HepG2 (cell line): ENCODE data around the gene MRPL9. TPM values are rescaled to one million over a fixed set of nuclear protein-coding genes. Genes with fewer than 3 reads are reported as not detected.

Source experiments
- ATAC-seq: fragments of 200-7000 bp; cut with Tn5 transposase; 3 replicates; pipeline ENCODE4 v1.9.1; 2020; ENCODE audit warnings: mild to moderate bottlenecking, moderate library complexity
- BruUV-seq: library from RNA; stranded (reverse); fragments of 400-500 nt; replicated peaks from 2 replicates; lab custom pipeline; 2021; lab: Mats Ljungman, UMichigan
- CTCF ChIA-PET: fragments of 300-600 bp; formaldehyde crosslinking; extraction: SDS; loops from one replicate; lab custom pipeline; 2021; ENCODE audit warnings: low total read pairs, inconsistent platforms, low intra/inter-chr PET ratio; lab: Yijun Ruan, JAX
- POLR2A ChIA-PET: fragments of 350-600 bp; sonication (Branson Sonifier 250); formaldehyde crosslinking; loops from one replicate; lab custom pipeline; 2020; ENCODE audit warnings: antibody characterized with exemption, inconsistent platforms; lab: Yijun Ruan, JAX
- DNase-seq: peaks from one replicate; pipeline ENCODE4 v3.0.0-alpha.2; 2015; ENCODE audit warnings: low spot score
- FAIRE-seq: peaks from 3 replicates; lab custom pipeline; 2011; peaks lifted over from hg19 to GRCh38; lab: Jason Lieb, UNC
- H2AFZ ChIP-seq: one replicate; pipeline ENCODE4 v1.6.1; 2011; ENCODE audit warnings: low read length, inconsistent platforms
- H3K27ac ChIP-seq: fragments of 300-600 bp; 3 replicates; pipeline ENCODE4 v1.8.0; 2011; ENCODE audit warnings: mixed run types, mild to moderate bottlenecking, mixed read lengths, low read length, inconsistent platforms; ENCODE audit not compliant: insufficient read depth; ENCODE audit errors: extremely low read length
- H3K27me3 ChIP-seq, 2 experiments: fragments of 200-600 bp in 1 of 2; 2 replicates in 1 of 2; 3 replicates in 1 of 2; pipeline versions ENCODE4 v1.6.0 to v1.8.0; 2011; ENCODE audit warnings: low read length in 2 of 2, mild to moderate bottlenecking in 2 of 2, moderate library complexity in 2 of 2, inconsistent platforms in 1 of 2; ENCODE audit not compliant: insufficient read depth in 2 of 2, control insufficient read depth in 1 of 2
- H3K36me3 ChIP-seq, 2 experiments: fragments of 200-600 bp in 1 of 2; replicated peaks in 1 of 2; 2 replicates in 1 of 2; 3 replicates in 1 of 2; pipeline versions ENCODE4 v1.5.1 to v1.8.0; 2011; ENCODE audit warnings: low read length in 2 of 2, inconsistent platforms in 1 of 2; ENCODE audit not compliant: insufficient read depth in 2 of 2, control insufficient read depth in 1 of 2
- H3K4me1 ChIP-seq: 2 replicates; pipeline ENCODE4 v1.5.1; 2012; ENCODE audit warnings: low read length, inconsistent platforms; ENCODE audit not compliant: insufficient read depth
- H3K4me2 ChIP-seq: 2 replicates; pipeline ENCODE4 v1.6.0; 2011; ENCODE audit warnings: low read depth, low read length, inconsistent platforms
- H3K4me3 ChIP-seq, 3 experiments: fragments of 200-600 bp in 1 of 3; sonication (generic), shearing (Covaris generic) in 1 of 3; replicated peaks in 1 of 3; 2 replicates each; pipeline ENCODE4 v1.5.1; 2011 to 2016; ENCODE audit warnings: low read length in 3 of 3, inconsistent platforms in 2 of 3, low read depth in 2 of 3, mild to moderate bottlenecking in 2 of 3, control low read depth in 1 of 3, mixed read lengths in 1 of 3; ENCODE audit not compliant: insufficient read depth in 1 of 3
- H3K79me2 ChIP-seq: one replicate; pipeline ENCODE4 v1.6.1; 2011; ENCODE audit warnings: low read length, inconsistent platforms; ENCODE audit not compliant: insufficient read depth
- H3K9ac ChIP-seq: 2 replicates; pipeline ENCODE4 v1.6.0; 2011; ENCODE audit warnings: mild to moderate bottlenecking, low read depth, low read length, inconsistent platforms; ENCODE audit not compliant: insufficient read depth
- H3K9me3 ChIP-seq: 2 replicates; pipeline ENCODE4 v1.5.1; 2012; ENCODE audit warnings: mild to moderate bottlenecking, low read length
- H4K20me1 ChIP-seq: 2 replicates; pipeline ENCODE4 v1.6.0; 2011; ENCODE audit warnings: inconsistent platforms, mild to moderate bottlenecking, low read length, moderate library complexity; ENCODE audit not compliant: insufficient read depth
- MXD4 ChIP-seq: IDR thresholded peaks from 2 replicates; pipeline ENCODE4 v1.6.1; 2016; ENCODE audit warnings: mild to moderate bottlenecking, missing biosample characterization, missing genetic modification reagents
- NFKBIZ ChIP-seq: IDR thresholded peaks from 2 replicates; pipeline ENCODE4 v1.6.1; 2018; ENCODE audit warnings: missing genetic modification reagents, missing compliant biosample characterization
- ZKSCAN1 ChIP-seq: fragments of 150-350 bp; IDR thresholded peaks from 2 replicates; pipeline ENCODE4 v1.6.1; 2014; ENCODE audit warnings: low read length
- ZMAT5 ChIP-seq: sonication (generic); formaldehyde crosslinking; IDR thresholded peaks from 2 replicates; pipeline ENCODE4 v1.5.0; 2020; ENCODE audit warnings: mild to moderate bottlenecking, low read depth, missing genetic modification reagents, borderline replicate concordance
- ZNF530 ChIP-seq: sonication (generic); formaldehyde crosslinking; IDR thresholded peaks from 2 replicates; pipeline ENCODE4 v1.5.0; 2020; ENCODE audit warnings: low read depth, mild to moderate bottlenecking, missing genetic modification reagents
- WGBS: methylation state at CpG from one replicate; pipeline ENCODE4 v1.1.6; 2017; ENCODE audit warnings: low lambda C conversion rate; 5-methylcytosine and 5-hydroxymethylcytosine counted together
- in situ Hi-C: cut with HindIII; loops from 2 replicates; pipeline ENCODE4 v1.10.0; 2017; ENCODE audit warnings: low pct_unique_long_range_greater_than_20kb; ENCODE audit not compliant: extremely low pct_ligation_motif_present
- intact Hi-C: fragments of 100-400 bp; cut with micrococcal nuclease; formaldehyde crosslinking; loops from one replicate; pipeline ENCODE4 v1.10.0; 2022; ENCODE audit not compliant: unreplicated experiment
- polyA plus RNA-seq, 8 experiments: library from polyadenylated mRNA; depleted of rRNA in 3 of 8; stranded (reverse) in 7 of 8; unstranded in 1 of 8; fragments of >200 nt; fragmentation: Illumina TruSeq in 4 of 8; extraction: Trizol in 4 of 8; gene quantifications; 2 replicates each; pipeline versions ENCODE4 v1.2.1 to v1.2.3, GENCODE V29; 2011 to 2016; ENCODE audit warnings: low read depth in 4 of 8, missing spikeins in 1 of 8, mixed read lengths in 1 of 8; ENCODE audit not compliant: insufficient read depth in 1 of 8
- total RNA-seq, 5 experiments: library from RNA; depleted of rRNA; stranded (reverse); fragments of >200 nt; fragmentation: Illumina TruSeq; extraction: Trizol; gene quantifications; 2 replicates each; pipeline ENCODE4 v1.2.3, GENCODE V29; 2016; ENCODE audit warnings: low read depth in 1 of 5
- TF ChIP-seq, protein P1 (sequence below): sonication (generic); formaldehyde crosslinking; IDR thresholded peaks from 2 replicates; pipeline ENCODE4 v1.4.0; 2020; ENCODE audit warnings: missing genetic modification reagents, borderline replicate concordance
- TF ChIP-seq, protein P2 (sequence below): sonication (generic); formaldehyde crosslinking; conservative IDR thresholded peaks from 2 replicates; pipeline ENCODE4 v1.4.0; 2020; ENCODE audit warnings: missing genetic modification reagents

Gene MRPL9
- total and polyA plus RNA-seq, 2 of the 13 experiments (the other 11 are each of a cell fraction or from before 2014, with no cell fraction given), result 72.1 to 107 TPM

DNA sequence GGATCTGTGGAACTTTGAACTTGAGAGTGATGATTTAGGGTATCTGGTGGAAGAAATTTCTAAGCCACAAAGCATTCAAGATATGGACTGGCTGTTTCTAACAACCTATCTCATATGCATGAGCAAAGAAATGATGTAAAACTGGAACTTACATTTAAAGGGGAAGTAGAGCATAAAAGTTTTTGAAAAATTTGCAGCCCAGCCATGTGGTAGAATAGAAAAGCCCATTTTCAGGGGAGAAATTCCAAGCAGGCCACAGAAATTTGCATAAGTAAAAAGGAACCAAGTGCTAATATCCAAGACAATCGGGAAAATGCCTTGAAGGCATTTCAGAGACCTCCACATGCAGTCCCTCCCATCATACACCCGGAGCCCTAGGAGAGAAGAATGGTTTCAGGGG lies 26.3 kb downstream of the MRPL9 start:
- Histone ChIP-seq H3K36me3 (no peaks in the 10 kb centered on the region), H3K27ac (no peak overlapping the region), H3K4me1 (peaks cover 8% of the 10 kb centered on the region), H3K4me3 (no peak overlapping the region), H3K9ac (no peak overlapping the region), H2AFZ (no peak overlapping the region), H3K27me3 (peaks cover 0 to 7% of the 10 kb centered on the region in 2 experiments; a peak in 1 of 5 replicates), H4K20me1 (no peaks in the 10 kb centered on the region), H3K9me3 (peaks cover 16% of the 10 kb centered on the region; the same call in 1 of the 2 replicates), H3K79me2 (no peaks in the 10 kb centered on the region), H3K4me2 (no peak overlapping the region)
- no peak for DNase-seq
- TF ChIP-seq ZNF530 (CRISPR knock-in tag) (no peak), ZMAT5 (CRISPR knock-in tag) (no peak), ZKSCAN1 (no peak), MXD4 (CRISPR knock-in tag) (no peak), NFKBIZ (CRISPR knock-in tag) (no peak)
- TF ChIP-seq, protein P1, sequence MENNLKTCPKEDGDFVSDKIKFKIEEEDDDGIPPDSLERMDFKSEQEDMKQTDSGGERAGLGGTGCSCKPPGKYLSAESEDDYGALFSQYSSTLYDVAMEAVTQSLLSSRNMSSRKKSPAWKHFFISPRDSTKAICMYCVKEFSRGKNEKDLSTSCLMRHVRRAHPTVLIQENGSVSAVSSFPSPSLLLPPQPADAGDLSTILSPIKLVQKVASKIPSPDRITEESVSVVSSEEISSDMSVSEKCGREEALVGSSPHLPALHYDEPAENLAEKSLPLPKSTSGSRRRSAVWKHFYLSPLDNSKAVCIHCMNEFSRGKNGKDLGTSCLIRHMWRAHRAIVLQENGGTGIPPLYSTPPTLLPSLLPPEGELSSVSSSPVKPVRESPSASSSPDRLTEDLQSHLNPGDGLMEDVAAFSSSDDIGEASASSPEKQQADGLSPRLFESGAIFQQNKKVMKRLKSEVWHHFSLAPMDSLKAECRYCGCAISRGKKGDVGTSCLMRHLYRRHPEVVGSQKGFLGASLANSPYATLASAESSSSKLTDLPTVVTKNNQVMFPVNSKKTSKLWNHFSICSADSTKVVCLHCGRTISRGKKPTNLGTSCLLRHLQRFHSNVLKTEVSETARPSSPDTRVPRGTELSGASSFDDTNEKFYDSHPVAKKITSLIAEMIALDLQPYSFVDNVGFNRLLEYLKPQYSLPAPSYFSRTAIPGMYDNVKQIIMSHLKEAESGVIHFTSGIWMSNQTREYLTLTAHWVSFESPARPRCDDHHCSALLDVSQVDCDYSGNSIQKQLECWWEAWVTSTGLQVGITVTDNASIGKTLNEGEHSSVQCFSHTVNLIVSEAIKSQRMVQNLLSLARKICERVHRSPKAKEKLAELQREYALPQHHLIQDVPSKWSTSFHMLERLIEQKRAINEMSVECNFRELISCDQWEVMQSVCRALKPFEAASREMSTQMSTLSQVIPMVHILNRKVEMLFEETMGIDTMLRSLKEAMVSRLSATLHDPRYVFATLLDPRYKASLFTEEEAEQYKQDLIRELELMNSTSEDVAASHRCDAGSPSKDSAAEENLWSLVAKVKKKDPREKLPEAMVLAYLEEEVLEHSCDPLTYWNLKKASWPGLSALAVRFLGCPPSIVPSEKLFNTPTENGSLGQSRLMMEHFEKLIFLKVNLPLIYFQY (CRISPR knock-in tag), result no peak
- TF ChIP-seq, protein P2, sequence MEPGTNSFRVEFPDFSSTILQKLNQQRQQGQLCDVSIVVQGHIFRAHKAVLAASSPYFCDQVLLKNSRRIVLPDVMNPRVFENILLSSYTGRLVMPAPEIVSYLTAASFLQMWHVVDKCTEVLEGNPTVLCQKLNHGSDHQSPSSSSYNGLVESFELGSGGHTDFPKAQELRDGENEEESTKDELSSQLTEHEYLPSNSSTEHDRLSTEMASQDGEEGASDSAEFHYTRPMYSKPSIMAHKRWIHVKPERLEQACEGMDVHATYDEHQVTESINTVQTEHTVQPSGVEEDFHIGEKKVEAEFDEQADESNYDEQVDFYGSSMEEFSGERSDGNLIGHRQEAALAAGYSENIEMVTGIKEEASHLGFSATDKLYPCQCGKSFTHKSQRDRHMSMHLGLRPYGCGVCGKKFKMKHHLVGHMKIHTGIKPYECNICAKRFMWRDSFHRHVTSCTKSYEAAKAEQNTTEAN, result no peak
- ChIA-PET CTCF (no interaction called here), POLR2A (no interaction called here)
- FAIRE-seq, result no peak
- in situ Hi-C loops, result loop anchor here (10.0 to 25.0 kb wide), 2 partner anchors 142 to 200 kb away; partner anchors contain the start of gene TUFT1
- no TSS peak for BruUV-seq
- intact Hi-C loops, result loop anchor here (5.0 kb wide), 1 partner anchor 295 kb away; no protein-coding TSS in a partner anchor
- 78% methylated on average over 1 of the region's 2 CpGs for WGBS
- ATAC-seq, result no peak
